Neutrophil (primary cell): ENCODE results near the gene FBXL2.
"Not testable (repeated sequence)": the region's sequence is repeated elsewhere in the genome, so short reads cannot be mapped to it uniquely, and the experiment has no call there.

Experiments
- H3K27ac ChIP-seq: fragments of 200-600 bp; sonication (generic); 2 replicates; pipeline ENCODE4 v1.5.1; 2016; ENCODE audit warnings: mild to moderate bottlenecking, moderate library complexity
- H3K27me3 ChIP-seq: fragments of 200-600 bp; sonication (generic); 2 replicates; pipeline ENCODE4 v1.6.0; 2016; ENCODE audit warnings: mild to moderate bottlenecking
- H3K36me3 ChIP-seq: fragments of 200-600 bp; sonication (generic); 2 replicates; pipeline ENCODE4 v1.5.1; 2017
- H3K4me1 ChIP-seq, 2 experiments: fragments of 200-600 bp in 1 of 2; sonication (generic) in 1 of 2; 1 replicate in 1 of 2; 2 replicates in 1 of 2; pipeline versions ENCODE4 v1.5.1 to v1.6.1; 2013 to 2016; ENCODE audit warnings: low read depth in 1 of 2, low read length in 1 of 2, mild to moderate bottlenecking in 1 of 2, moderate library complexity in 1 of 2; ENCODE audit not compliant: control insufficient read depth in 1 of 2, insufficient read depth in 1 of 2
- H3K4me3 ChIP-seq, 2 experiments: fragments of 200-600 bp in 1 of 2; sonication (generic) in 1 of 2; 1 replicate in 1 of 2; 2 replicates in 1 of 2; pipeline ENCODE4 v1.5.1; 2013 to 2016; ENCODE audit warnings: low read depth in 1 of 2, low read length in 1 of 2, mild to moderate bottlenecking in 1 of 2, moderate library complexity in 1 of 2
- H3K9me3 ChIP-seq: fragments of 200-600 bp; sonication (generic); 2 replicates; pipeline ENCODE4 v1.5.1; 2016
- CTCF ChIP-seq: fragments of 200-600 bp; sonication (generic); IDR thresholded peaks from 2 replicates; pipeline ENCODE4 v1.5.1; 2016; ENCODE audit warnings: antibody characterized with exemption

Gene FBXL2

GRCh38 chr3:33334364-33334763, 57.1 kb downstream of the FBXL2 start:
- Histone ChIP-seq H3K4me1 (no peaks in the 10 kb centered on the region), H3K36me3 (no peaks in the 10 kb centered on the region)
- TF ChIP-seq CTCF: no peak

GRCh38 chr3:33338936-33339465, 61.8 kb downstream of the FBXL2 start:
- not testable (repeated sequence) for H3K4me1 ChIP-seq, H3K27me3 ChIP-seq, H3K36me3 ChIP-seq, H3K9me3 ChIP-seq, H3K4me3 ChIP-seq, H3K27ac ChIP-seq

More at GRCh38 chr3:33334364-33334763, 57.1 kb downstream of the FBXL2 start:
- Histone ChIP-seq H3K27ac (no peak overlapping the region), H3K27me3 (no peaks in the 10 kb centered on the region), H3K4me3 (no peak overlapping the region), H3K9me3 (peaks cover 5% of the 10 kb centered on the region)

- H3K27me3 ChIP-seq: no peaks in the 10 kb centered on the region
- H3K4me1 ChIP-seq: no peaks in the 10 kb centered on the region
- peaks cover 1% of the 10 kb centered on the region for H3K9me3 ChIP-seq
- H3K4me3 ChIP-seq: no peak overlapping the region
- H3K36me3 ChIP-seq: no peaks in the 10 kb centered on the region
- TF ChIP-seq CTCF: no peak
- H3K27ac ChIP-seq: no peak overlapping the region
Observed at GRCh38 chr3:33339758-33340157, 62.5 kb downstream of the FBXL2 start.

GRCh38 chr3:33355611-33356010, 78.4 kb downstream of the FBXL2 start:
- Histone ChIP-seq H3K36me3 (no peaks in the 10 kb centered on the region), H3K27ac (no peak overlapping the region), H3K4me1 (no peaks in the 10 kb centered on the region), H3K9me3 (no peaks in the 10 kb centered on the region), H3K27me3 (no peaks in the 10 kb centered on the region), H3K4me3 (no peak overlapping the region)
- no peak for TF ChIP-seq CTCF

- Histone ChIP-seq H3K27me3 (no peaks in the 10 kb centered on the region), H3K4me1 (no peaks in the 10 kb centered on the region), H3K27ac (no peak overlapping the region), H3K4me3 (no peak overlapping the region), H3K36me3 (no peaks in the 10 kb centered on the region), H3K9me3 (no peaks in the 10 kb centered on the region)
- no peak for TF ChIP-seq CTCF
Observed at GRCh38 chr3:33358172-33358781, 81.0 kb downstream of the FBXL2 start.

- Histone ChIP-seq H3K27me3 (no peaks in the 10 kb centered on the region), H3K4me3 (no peak overlapping the region), H3K9me3 (no peaks in the 10 kb centered on the region), H3K27ac (no peak overlapping the region), H3K4me1 (no peaks in the 10 kb centered on the region), H3K36me3 (no peaks in the 10 kb centered on the region)
- no peak for TF ChIP-seq CTCF
Observed at GRCh38 chr3:33360136-33360825, 83.0 kb downstream of the FBXL2 start.
